ENCODE measurements around the gene FLT3LG.

Gene FLT3LG

GRCh38 chr19:49489601-49490167 is 15.7 kb downstream of the FLT3LG start:
- peak; percentile 67 for DNase-seq

DNA sequence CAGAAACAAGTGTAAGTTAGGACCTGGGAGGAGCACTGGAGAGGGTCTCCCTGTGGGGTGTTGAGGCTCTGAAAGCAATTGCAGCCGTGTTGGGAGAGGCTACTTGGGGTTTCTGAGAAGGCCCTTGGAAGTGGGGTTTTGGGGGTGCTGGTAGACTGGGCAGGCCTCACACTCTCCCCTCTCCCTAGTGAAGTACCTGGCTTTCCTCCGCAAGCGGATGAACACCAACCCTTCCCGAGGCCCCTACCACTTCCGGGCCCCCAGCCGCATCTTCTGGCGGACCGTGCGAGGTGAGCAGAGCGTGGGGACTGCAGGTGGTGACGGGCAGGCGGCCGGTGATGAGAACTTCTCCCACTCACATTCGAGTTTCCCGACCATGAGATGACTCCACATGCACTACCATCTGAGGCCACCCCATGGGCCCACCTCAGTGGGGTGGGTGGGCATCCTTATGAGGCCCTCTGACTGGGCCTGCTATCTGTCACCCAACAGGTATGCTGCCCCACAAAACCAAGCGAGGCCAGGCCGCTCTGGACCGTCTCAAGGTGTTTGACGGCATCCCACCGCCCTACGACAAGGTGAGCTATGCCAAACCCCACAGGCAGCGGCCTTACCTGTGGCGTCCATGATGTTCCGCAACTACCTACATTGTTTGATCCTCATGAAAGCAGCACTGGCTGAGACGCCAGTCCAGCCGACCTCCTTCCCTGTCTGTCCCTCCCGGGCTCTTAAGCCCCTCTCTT is 16.4 kb downstream of the FLT3LG start:
- no peak for DNase-seq

DNA sequence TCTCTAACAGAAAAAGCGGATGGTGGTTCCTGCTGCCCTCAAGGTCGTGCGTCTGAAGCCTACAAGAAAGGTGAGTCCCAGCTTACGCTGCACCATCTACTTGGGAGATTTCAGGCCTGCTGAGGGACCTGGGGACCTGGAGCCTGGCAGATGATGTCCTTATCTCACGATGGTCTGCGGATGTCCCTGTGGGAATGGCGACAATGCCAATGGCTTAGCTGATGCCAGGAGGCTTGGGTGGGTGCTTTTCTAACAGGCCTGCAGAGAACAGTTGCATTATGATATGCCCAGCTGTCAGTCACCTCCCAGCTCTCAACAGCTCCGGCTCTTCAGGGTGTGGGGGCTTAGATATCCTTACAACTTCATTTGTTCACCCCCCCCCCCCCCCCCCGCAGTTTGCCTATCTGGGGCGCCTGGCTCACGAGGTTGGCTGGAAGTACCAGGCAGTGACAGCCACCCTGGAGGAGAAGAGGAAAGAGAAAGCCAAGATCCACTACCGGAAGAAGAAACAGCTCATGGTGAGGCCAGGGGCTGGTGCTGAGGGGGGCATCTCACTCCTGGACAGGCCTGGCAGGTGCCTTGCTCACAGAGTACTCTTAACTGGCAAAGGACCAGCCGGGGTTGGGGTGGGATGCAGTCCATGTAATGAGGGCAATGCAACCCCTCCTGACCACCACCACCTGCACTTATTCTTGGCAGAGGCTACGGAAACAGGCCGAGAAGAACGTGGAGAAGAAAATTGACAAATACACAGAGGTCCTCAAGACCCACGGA is 17.2 kb downstream of the FLT3LG start:
- no peak for DNase-seq

- DNase-seq, result no peak
These were observed 18.0 kb downstream of the FLT3LG start for GRCh38 chr19:49491804-49492572.

- no peak for DNase-seq
These were observed 18.8 kb downstream of the FLT3LG start for GRCh38 chr19:49492573-49493405.

DNA sequence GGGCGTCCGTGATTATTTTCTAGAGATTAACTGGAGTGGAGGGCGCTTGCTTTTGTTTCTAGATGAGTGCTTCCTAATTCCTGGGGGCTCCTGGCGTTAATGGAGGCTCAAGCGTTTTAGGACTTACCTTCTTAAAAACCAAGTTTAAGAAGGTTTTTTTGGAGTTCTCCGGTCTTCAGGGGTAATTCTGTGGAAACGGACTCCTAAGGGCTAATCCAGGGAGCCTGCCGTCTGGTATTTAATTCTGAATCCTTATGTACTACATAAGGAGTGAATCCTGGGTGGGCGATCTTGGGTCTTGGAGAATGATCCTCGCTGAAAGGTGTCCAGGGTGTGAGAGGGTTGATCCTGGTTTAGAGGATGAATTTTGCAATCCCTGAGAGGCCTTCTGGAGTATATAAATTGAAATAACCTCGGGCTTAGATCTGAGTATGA is 22.6 kb downstream of the FLT3LG start:
- no peak for DNase-seq

DNA sequence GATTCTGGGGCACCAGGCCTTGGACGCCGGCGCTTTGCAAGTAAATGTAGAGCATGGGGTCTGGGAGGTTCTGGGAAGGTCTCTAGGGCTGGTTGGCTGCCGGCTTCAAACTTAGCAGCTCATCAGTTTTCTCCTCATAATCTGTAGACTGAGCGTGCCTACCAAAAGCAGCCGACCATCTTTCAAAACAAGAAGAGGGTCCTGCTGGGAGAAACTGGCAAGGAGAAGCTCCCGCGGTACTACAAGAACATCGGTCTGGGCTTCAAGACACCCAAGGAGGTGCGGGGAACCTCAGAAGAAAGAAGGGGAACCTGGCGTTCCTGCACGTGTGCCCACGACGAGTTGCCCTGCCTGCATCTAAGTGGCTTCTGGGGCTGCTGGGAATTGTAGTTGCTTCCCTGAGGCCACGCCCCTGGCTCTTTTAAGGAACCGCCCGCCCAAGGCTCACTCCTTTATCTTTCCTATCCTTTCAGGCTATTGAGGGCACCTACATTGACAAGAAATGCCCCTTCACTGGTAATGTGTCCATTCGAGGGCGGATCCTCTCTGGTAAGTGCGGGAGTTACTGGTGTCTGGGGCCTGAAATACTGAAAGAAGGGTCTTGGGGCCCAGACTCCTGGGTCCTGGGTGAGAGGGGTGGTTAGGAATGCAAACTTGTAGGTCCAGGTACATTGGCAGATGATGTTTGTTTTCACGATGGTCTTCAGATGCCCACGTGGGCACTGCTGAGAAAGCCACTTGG is 23.2 kb downstream of the FLT3LG start:
- DNase-seq, result peak; percentile 89

DNA sequence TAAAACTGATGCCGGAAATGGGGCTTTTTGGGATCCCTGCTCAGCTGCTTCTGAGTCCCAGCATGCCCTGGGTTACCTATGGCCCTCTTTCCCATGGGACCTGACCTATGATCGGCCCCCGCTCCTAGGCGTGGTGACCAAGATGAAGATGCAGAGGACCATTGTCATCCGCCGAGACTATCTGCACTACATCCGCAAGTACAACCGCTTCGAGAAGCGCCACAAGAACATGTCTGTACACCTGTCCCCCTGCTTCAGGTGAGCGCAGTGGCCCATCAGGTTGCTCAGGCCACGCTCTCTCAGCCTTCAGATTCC is 23.7 kb downstream of the FLT3LG start:
- peak; percentile 49 for DNase-seq

- no peak for DNase-seq
These were observed 24.5 kb downstream of the FLT3LG start for GRCh38 chr19:49498475-49498874.

DNA sequence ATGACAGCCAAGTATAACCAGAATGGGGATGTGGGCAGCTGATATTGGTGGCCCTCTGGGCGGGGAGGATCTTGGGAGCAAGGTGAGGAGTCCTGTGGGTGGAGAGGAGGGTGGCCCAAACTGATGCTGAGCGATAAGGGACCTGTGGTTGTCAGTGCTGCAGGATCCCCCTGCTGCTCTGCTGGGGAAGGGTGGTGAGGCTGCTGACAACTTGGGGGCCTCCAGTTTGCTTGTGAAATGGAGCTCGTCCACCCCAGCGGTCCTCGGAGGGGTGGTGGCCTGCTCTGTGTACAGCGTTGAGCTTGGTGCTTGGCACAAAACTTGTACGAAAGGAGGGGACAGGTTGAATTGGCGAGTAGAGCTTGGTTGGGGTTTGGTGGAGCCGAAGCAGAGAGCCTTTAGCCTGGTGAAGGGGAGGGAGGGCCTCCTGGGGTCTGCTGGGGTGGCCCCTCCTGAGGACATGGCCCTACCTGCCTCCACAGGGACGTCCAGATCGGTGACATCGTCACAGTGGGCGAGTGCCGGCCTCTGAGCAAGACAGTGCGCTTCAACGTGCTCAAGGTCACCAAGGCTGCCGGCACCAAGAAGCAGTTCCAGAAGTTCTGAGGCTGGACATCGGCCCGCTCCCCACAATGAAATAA is 25.1 kb downstream of the FLT3LG start:
- DNase-seq, result peak; percentile 73

GRCh38 chr19:49502866-49503581 is 29.0 kb downstream of the FLT3LG start:
- DNase-seq, result peak; percentile 80

DNA sequence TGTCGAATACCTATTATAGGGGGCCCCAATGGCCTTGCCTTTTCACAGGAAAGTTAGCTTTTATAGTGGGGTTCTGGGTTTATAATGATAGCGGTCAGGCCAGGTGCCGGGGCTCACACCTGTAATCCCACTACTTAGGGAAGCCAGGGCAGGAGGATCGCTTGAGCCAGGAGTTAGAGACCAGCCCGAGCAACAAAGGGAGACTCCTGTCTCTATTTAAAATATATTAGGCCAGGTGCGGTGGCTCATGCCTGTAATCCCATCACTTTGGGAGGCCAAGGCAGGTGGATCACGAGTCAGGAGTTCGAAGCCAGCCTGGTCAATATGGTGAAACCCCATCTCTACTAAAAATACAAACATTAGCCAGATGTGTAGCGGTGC is 29.6 kb downstream of the FLT3LG start:
- no peak for DNase-seq

DNA sequence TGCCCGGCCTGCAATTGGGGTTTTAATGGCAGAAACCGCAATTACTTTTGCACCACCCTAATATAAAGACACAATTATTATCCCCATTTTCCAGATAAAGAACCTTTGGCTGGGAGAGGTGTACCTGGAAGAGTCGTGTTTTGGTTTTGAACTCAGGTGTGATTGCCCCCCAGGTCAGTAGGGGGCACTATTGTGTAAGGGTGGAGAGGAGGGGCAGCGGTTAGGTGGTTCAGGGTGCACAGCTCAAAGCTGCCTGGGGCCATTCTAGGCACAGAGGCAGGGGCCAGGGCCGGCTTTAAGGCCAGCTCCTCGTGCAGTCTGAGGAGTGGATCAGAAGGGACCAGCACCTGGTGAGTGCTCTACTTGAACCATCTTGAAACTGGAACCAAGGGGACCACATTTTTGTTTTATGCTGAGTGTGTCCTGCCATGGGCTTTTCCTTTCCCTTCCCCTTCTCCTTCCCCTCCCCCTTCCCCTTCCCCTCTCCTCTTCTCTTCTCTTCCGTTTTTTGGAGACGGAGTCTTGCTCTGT is 32.6 kb downstream of the FLT3LG start:
- peak; percentile 88 for DNase-seq

- no peak for DNase-seq
These were observed 33.9 kb downstream of the FLT3LG start for GRCh38 chr19:49507803-49508494.

GRCh38 chr19:49512970-49513745 is 39.1 kb downstream of the FLT3LG start:
- DNase-seq, result no peak

- DNase-seq, result no peak
These were observed 39.7 kb downstream of the FLT3LG start for GRCh38 chr19:49513746-49514118.

DNA sequence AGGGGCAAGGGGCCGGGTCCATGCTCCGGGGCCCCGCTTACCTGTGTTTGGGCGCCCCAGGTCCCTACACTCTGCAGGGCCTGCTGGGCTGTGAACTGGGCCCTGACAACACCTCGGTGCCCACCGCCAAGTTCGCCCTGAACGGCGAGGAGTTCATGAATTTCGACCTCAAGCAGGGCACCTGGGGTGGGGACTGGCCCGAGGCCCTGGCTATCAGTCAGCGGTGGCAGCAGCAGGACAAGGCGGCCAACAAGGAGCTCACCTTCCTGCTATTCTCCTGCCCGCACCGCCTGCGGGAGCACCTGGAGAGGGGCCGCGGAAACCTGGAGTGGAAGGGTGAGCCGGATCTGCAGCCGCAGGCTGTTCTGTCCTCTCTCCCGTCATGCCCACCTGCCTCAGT is 40.1 kb downstream of the FLT3LG start:
- DNase-seq, result no peak

DNA sequence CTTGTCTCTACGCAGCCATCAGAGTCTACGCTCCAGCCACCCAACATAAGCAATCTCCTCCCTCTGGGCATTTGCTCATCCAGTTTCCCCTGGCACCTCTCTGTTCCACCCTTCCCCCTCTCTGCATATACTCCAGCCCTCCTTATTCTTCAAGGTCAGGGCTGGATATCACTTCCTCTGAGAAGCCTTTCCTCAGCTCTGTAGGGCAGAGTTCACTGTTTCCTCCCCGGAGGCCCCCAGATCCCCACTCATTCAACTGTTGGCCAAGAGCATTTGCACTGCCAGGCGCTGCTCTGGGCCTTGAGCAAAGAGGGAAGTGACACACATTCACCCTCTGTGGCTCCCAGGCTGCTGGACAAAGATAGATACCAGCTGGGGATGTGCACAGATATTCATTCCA is 41.8 kb downstream of the FLT3LG start:
- DNase-seq, result no peak

DNA sequence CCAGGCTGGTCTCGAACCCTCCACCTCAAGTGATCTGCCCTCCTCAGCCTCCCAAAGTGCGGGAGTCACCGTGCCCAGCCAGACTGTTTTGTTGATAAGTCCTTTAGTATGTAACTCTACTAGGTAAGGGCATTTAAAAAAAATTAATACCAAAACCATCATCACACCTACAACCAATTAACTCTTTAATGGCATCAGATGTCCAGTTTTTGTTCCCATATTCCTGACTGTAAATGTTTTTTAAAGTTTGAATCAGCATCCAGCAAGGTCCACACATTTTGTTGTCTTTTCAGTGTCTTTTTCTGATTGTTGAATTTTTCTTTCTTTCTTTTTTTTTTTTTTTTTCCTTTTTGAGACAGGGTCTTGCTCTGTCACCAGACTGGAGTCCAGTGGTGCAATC is 44.0 kb downstream of the FLT3LG start:
- no peak for DNase-seq
